Nephron progenitor cell (in vitro differentiated cells): ENCODE data around the gene LDLRAD4.

Experiments
- DNase-seq: peaks from one replicate; pipeline ENCODE4 v3.0.0; 2021
- H3K27ac Mint-ChIP-seq: 2 replicates; pipeline ENCODE4 v1.8.0; 2021; ENCODE audit warnings: mild to moderate bottlenecking, moderate library complexity, mixed read lengths
- H3K27me3 Mint-ChIP-seq: 2 replicates; pipeline ENCODE4 v1.8.0; 2021; ENCODE audit warnings: mild to moderate bottlenecking, low read depth, mixed read lengths; ENCODE audit not compliant: poor library complexity
- H3K36me3 Mint-ChIP-seq: 2 replicates; pipeline ENCODE4 v1.8.0; 2021; ENCODE audit warnings: low read depth, mixed read lengths
- H3K4me1 Mint-ChIP-seq: 2 replicates; pipeline ENCODE4 v1.8.0; 2021; ENCODE audit warnings: mixed read lengths
- H3K4me3 Mint-ChIP-seq: 2 replicates; pipeline ENCODE4 v1.8.0; 2021; ENCODE audit warnings: mild to moderate bottlenecking, moderate library complexity, mixed read lengths
- H3K9me3 Mint-ChIP-seq: 2 replicates; pipeline ENCODE4 v1.8.0; 2021; ENCODE audit warnings: mild to moderate bottlenecking, moderate library complexity, mixed read lengths
- TF ChIP-seq, protein P1 (sequence below): fragments of 200-600 bp; sonication (generic); IDR thresholded peaks from 2 replicates; pipeline ENCODE4 v1.5.0; 2021; ENCODE audit warnings: antibody characterized with exemption

The LDLRAD4 gene

DNA sequence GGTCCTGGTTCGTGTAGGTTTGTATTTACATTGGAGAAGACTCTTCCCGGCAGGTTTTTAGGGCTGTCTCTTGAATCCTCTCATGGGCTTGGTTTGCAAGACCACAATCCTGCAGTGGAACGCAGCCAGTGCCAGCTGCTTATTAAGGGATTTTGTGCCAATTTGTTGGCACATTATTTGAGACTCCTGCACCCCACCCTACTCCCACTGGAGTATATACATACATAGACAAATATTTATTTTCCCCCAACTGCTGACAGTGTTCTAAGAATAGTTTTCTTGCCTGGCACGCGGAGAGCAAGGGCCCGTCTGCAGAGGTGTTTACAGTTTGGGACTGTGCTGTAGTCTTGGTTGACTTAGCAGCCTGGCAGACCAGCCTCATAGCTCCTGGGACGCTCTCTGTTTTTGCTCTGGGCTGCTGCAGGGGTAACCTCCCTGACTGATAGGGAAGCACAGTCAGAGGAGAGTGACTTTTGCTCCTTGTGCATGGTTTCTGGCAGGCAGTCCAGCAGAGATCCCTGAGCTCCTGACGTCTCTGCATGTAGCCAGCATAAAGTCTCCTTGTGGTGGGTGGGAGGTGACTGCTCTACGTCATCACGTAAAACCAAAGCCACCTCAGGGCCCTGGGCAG lies 1.9 kb downstream of the LDLRAD4 start:
- no peaks in the 10 kb centered on the region for H3K9me3 Mint-ChIP-seq
- no peak overlapping the region for H3K4me3 Mint-ChIP-seq
- peaks cover 68% of the 10 kb centered on the region for H3K27me3 Mint-ChIP-seq
- peaks cover 40% of the 10 kb centered on the region for H3K4me1 Mint-ChIP-seq
- TF ChIP-seq, protein P1, sequence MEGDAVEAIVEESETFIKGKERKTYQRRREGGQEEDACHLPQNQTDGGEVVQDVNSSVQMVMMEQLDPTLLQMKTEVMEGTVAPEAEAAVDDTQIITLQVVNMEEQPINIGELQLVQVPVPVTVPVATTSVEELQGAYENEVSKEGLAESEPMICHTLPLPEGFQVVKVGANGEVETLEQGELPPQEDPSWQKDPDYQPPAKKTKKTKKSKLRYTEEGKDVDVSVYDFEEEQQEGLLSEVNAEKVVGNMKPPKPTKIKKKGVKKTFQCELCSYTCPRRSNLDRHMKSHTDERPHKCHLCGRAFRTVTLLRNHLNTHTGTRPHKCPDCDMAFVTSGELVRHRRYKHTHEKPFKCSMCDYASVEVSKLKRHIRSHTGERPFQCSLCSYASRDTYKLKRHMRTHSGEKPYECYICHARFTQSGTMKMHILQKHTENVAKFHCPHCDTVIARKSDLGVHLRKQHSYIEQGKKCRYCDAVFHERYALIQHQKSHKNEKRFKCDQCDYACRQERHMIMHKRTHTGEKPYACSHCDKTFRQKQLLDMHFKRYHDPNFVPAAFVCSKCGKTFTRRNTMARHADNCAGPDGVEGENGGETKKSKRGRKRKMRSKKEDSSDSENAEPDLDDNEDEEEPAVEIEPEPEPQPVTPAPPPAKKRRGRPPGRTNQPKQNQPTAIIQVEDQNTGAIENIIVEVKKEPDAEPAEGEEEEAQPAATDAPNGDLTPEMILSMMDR, result no peak
- DNase-seq, result no peak
- H3K36me3 Mint-ChIP-seq, result no peaks in the 10 kb centered on the region
- H3K27ac Mint-ChIP-seq, result no peak overlapping the region

DNA sequence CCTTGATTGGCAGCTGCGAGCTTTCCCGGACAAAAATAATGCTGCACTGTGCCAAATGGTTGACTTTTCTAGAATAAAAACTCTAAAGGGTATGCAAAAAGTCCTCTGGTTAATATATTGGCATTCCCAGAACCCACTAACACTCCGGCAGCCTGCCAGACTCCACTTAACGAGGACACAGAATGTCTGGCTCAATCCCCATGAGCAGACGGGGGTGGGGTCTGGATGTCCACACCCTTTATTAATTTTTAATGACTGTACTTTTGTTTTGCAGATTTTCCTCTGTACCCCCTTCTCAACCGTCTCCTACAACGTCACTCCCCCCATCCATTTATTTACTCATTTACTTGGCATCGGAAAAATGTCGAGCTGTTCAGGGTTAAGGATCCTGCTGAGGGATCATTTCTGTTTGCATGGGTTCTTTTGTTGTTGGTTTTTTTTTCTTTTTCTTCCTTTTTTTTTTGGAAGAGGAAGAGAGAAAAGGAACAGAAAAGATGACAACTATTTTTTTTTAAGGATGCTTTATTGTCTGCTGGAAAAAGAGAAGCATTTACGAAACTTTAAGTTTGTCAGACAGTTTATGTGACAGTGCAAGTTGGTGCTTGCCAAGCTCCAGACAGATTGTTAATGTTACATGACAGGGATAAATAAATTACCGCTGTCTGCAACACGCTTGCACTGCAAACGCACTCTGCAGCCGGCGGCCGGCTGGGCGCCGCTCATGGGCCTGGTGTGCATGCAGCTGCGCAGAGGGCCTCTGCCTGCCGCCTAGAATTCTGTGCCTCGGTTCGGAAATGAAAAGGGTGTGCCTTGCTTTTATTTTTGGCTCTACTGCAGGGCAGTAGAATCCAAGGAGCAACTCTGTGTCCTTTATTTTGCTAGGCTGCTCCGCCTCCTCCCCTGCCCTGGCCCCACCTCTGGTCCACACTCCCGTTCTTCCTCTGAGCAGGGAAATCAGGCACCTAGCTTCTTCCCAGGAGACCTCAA lies 3.6 kb downstream of the LDLRAD4 start:
- H3K4me3 Mint-ChIP-seq, result no peak overlapping the region
- H3K27me3 Mint-ChIP-seq, result peaks cover 54% of the 10 kb centered on the region
- no peaks in the 10 kb centered on the region for H3K9me3 Mint-ChIP-seq
- no peak overlapping the region for H3K27ac Mint-ChIP-seq
- TF ChIP-seq, protein P1, result no peak
- no peak for DNase-seq
- H3K36me3 Mint-ChIP-seq, result no peaks in the 10 kb centered on the region
- peaks cover 35% of the 10 kb centered on the region for H3K4me1 Mint-ChIP-seq

DNA sequence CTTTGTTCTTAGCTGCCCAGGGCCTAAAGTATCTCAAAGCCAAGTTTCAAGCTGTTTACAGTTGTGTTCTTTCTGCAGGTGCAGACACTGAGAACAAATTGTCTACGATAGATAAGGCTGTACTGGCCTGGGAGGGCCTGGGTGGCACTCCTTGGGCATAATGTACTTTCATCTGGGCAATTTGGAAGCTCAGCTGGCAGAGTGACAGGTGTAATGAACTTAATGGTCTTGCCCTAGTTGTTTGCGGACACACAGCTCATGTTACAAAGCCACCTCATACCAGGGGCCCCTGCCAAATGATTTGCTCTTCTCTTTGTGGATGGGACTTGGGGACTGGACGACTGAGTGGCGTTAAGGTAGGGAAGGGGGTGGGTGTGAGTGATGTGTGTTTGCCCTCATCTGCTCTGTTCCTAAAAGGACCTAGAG lies 4.3 kb downstream of the LDLRAD4 start:
- Mint-ChIP-seq H3K4me3 (peak overlapping the region; percentile 39), H3K27ac (no peak overlapping the region), H3K4me1 (peaks cover 35% of the 10 kb centered on the region), H3K36me3 (no peaks in the 10 kb centered on the region), H3K27me3 (peaks cover 56% of the 10 kb centered on the region), H3K9me3 (no peaks in the 10 kb centered on the region)
- no peak for DNase-seq
- TF ChIP-seq, protein P1, result no peak

DNA sequence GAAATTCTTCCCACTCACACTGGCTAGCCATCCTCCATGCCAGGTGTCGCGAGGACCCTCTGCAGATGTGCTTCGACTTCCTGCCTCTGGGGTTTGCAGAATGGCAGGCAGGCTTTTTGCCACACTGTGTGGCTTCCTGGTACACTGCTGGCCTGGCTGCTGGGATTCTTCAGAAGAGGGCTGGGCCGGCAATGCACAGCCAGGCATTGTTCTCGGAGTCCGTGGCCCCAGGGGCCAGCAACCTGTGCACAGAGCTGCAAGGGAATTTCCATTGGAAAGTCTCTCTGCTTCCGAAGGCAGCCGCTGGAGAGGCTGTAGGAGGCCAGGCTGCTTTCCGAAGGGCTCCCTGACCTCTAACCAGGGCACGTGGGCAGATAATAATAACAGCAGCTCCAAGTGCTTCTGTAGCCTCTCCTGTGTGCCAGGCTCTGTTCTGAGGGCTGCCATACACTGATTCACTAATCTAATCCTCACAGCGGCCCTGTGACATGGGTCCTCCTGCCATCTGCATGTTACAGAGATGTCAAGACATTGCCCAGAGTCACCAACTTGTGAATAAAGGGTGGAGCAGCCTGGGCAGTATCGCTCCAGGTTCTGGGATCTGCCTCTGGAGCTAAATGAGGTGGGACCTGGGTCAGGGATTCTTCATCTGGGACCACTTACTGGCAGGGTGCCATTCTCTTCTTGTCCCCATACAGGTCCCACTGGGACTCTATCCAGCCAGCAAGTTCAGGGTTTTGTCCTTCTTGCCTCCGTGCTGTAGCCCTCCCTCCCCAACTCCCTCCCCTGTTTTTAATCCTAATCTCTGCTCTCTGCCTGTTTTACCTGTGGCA lies 5.0 kb downstream of the LDLRAD4 start:
- H3K4me3 Mint-ChIP-seq, result peak overlapping the region; percentile 39
- no peak for DNase-seq
- TF ChIP-seq, protein P1, result no peak
- H3K27me3 Mint-ChIP-seq, result peaks cover 55% of the 10 kb centered on the region
- H3K4me1 Mint-ChIP-seq, result peaks cover 35% of the 10 kb centered on the region
- no peaks in the 10 kb centered on the region for H3K36me3 Mint-ChIP-seq
- H3K9me3 Mint-ChIP-seq, result no peaks in the 10 kb centered on the region
- H3K27ac Mint-ChIP-seq, result no peak overlapping the region

GRCh38 chr18:13225261-13225660 lies 6.7 kb downstream of the LDLRAD4 start:
- H3K36me3 Mint-ChIP-seq, result no peaks in the 10 kb centered on the region
- DNase-seq, result no peak
- H3K4me3 Mint-ChIP-seq, result no peak overlapping the region
- H3K27me3 Mint-ChIP-seq, result peaks cover 40% of the 10 kb centered on the region
- TF ChIP-seq, protein P1, result no peak
- peaks cover 33% of the 10 kb centered on the region for H3K4me1 Mint-ChIP-seq
- no peaks in the 10 kb centered on the region for H3K9me3 Mint-ChIP-seq
- no peak overlapping the region for H3K27ac Mint-ChIP-seq
